HEK293 (cell line): ENCODE measurements around the gene ARL4A.

Experiments
- CTCF ChIA-PET: fragments of 350-600 bp; formaldehyde crosslinking; extraction: SDS; loops from one replicate; lab custom pipeline; 2021; ENCODE audit warnings: antibody characterized with exemption; lab: Yijun Ruan, JAX
- POLR2A ChIA-PET: fragments of 300-600 bp; formaldehyde crosslinking; extraction: SDS; loops from one replicate; lab custom pipeline; 2020; ENCODE audit warnings: antibody characterized with exemption, inconsistent platforms; lab: Yijun Ruan, JAX
- H3K27ac ChIP-seq: fragments of 200-500 bp; sonication (Bioruptor generic); 2 replicates; pipeline ENCODE4 v1.5.1; 2014; ENCODE audit warnings: low read depth, low read length, control low read depth, inconsistent platforms; ENCODE audit errors: extremely low read depth
- H3K36me3 ChIP-seq, 2 experiments: fragments of 200-500 bp in 1 of 2; sonication (Bioruptor generic) in 1 of 2; 1 replicate in 1 of 2; 2 replicates in 1 of 2; pipeline ENCODE4 v1.5.1; 2014 to 2017; ENCODE audit warnings: inconsistent platforms in 2 of 2, low read length in 2 of 2; ENCODE audit not compliant: control insufficient read depth in 2 of 2, insufficient read depth in 1 of 2
- H3K4me1 ChIP-seq: fragments of 200-500 bp; sonication (Bioruptor generic); 2 replicates; pipeline ENCODE4 v1.5.1; 2014; ENCODE audit warnings: mild to moderate bottlenecking, low read length, inconsistent platforms; ENCODE audit not compliant: control insufficient read depth, insufficient read depth
- H3K4me3 ChIP-seq: 2 replicates; pipeline ENCODE4 v1.5.1; 2011; ENCODE audit warnings: low read depth, mild to moderate bottlenecking, control low read depth, low read length, moderate library complexity
- H3K9me3 ChIP-seq: fragments of 200-500 bp; sonication (Bioruptor generic); 2 replicates; pipeline ENCODE4 v1.5.1; 2014; ENCODE audit warnings: low read depth, low read length, inconsistent platforms; ENCODE audit not compliant: control insufficient read depth, insufficient read depth
- GLI4 ChIP-seq: fragments of 450-650 bp; formaldehyde crosslinking; IDR thresholded peaks from 2 replicates; pipeline ENCODE4 v1.5.1; 2016; ENCODE audit warnings: missing biosample characterization, missing genetic modification characterization
- KLF9 ChIP-seq: fragments of 450-650 bp; formaldehyde crosslinking; IDR thresholded peaks from 2 replicates; pipeline ENCODE4 v1.5.1; 2016; ENCODE audit warnings: missing biosample characterization, missing genetic modification characterization, low read depth
- MYNN ChIP-seq: fragments of 450-650 bp; formaldehyde crosslinking; IDR thresholded peaks from 2 replicates; pipeline ENCODE4 v1.5.1; 2016; ENCODE audit warnings: missing biosample characterization, missing genetic modification characterization, borderline replicate concordance
- REPIN1 ChIP-seq: fragments of 450-650 bp; formaldehyde crosslinking; IDR thresholded peaks from 2 replicates; pipeline ENCODE4 v1.5.1; 2017; ENCODE audit warnings: missing biosample characterization, missing genetic modification characterization, low read depth
- SP3 ChIP-seq: fragments of 450-650 bp; formaldehyde crosslinking; IDR thresholded peaks from 2 replicates; pipeline ENCODE4 v1.5.1; 2016; ENCODE audit warnings: missing biosample characterization, missing genetic modification characterization
- SP7 ChIP-seq: fragments of 450-650 bp; formaldehyde crosslinking; IDR thresholded peaks from 2 replicates; pipeline ENCODE4 v1.5.1; 2016; ENCODE audit warnings: missing biosample characterization, missing genetic modification characterization
- ZBTB17 ChIP-seq: fragments of 450-650 bp; formaldehyde crosslinking; IDR thresholded peaks from 2 replicates; pipeline ENCODE4 v1.5.1; 2016; ENCODE audit warnings: missing biosample characterization, missing genetic modification characterization
- ZBTB7A ChIP-seq: fragments of 450-650 bp; formaldehyde crosslinking; IDR thresholded peaks from 2 replicates; pipeline ENCODE4 v1.5.1; 2016; ENCODE audit warnings: low read depth, missing biosample characterization, missing genetic modification characterization
- ZEB2 ChIP-seq: fragments of 450-650 bp; formaldehyde crosslinking; IDR thresholded peaks from 2 replicates; pipeline ENCODE4 v1.5.1; 2016; ENCODE audit warnings: missing biosample characterization, missing genetic modification characterization
- ZIC2 ChIP-seq: fragments of 450-650 bp; formaldehyde crosslinking; IDR thresholded peaks from 2 replicates; pipeline ENCODE4 v1.5.1; 2016; ENCODE audit warnings: missing biosample characterization, missing genetic modification characterization
- ZNF211 ChIP-seq: fragments of 450-650 bp; formaldehyde crosslinking; IDR thresholded peaks from 2 replicates; pipeline ENCODE4 v1.5.1; 2016; ENCODE audit warnings: low read depth, missing biosample characterization, missing genetic modification characterization
- ZNF214 ChIP-seq: fragments of 450-650 bp; formaldehyde crosslinking; IDR thresholded peaks from 2 replicates; pipeline ENCODE4 v1.5.1; 2017; ENCODE audit warnings: missing biosample characterization, mild to moderate bottlenecking, missing genetic modification characterization, borderline replicate concordance
- ZNF223 ChIP-seq: fragments of 450-650 bp; formaldehyde crosslinking; IDR thresholded peaks from 2 replicates; pipeline ENCODE4 v1.5.1; 2016; ENCODE audit warnings: missing biosample characterization, missing genetic modification characterization
- ZNF23 ChIP-seq: fragments of 450-650 bp; formaldehyde crosslinking; IDR thresholded peaks from 2 replicates; pipeline ENCODE4 v1.5.1; 2016; ENCODE audit warnings: missing biosample characterization, missing genetic modification characterization, borderline replicate concordance
- ZNF292 ChIP-seq: fragments of 450-650 bp; formaldehyde crosslinking; IDR thresholded peaks from 2 replicates; pipeline ENCODE4 v1.5.1; 2016; ENCODE audit warnings: low read depth, missing biosample characterization, missing genetic modification characterization, borderline replicate concordance
- ZNF335 ChIP-seq: fragments of 450-650 bp; formaldehyde crosslinking; conservative IDR thresholded peaks from 2 replicates; pipeline ENCODE4 v1.5.1; 2016; ENCODE audit warnings: missing biosample characterization, missing genetic modification characterization
- ZNF433 ChIP-seq: fragments of 450-650 bp; formaldehyde crosslinking; IDR thresholded peaks from 2 replicates; pipeline ENCODE4 v1.5.1; 2016; ENCODE audit warnings: missing biosample characterization, missing genetic modification characterization, low read depth
- ZNF510 ChIP-seq: fragments of 450-650 bp; formaldehyde crosslinking; IDR thresholded peaks from 2 replicates; pipeline ENCODE4 v1.5.1; 2018; ENCODE audit warnings: mild to moderate bottlenecking, missing genetic modification characterization, missing biosample characterization; ENCODE audit not compliant: insufficient replicate concordance
- ZNF623 ChIP-seq: fragments of 450-650 bp; formaldehyde crosslinking; IDR thresholded peaks from 2 replicates; pipeline ENCODE4 v1.5.1; 2016; ENCODE audit warnings: missing biosample characterization, missing genetic modification characterization
- ZNF791 ChIP-seq: fragments of 450-650 bp; formaldehyde crosslinking; IDR thresholded peaks from 2 replicates; pipeline ENCODE4 v1.5.1; 2016; ENCODE audit warnings: missing biosample characterization, missing genetic modification characterization
- TF ChIP-seq, protein P1 (sequence below): fragments of 450-650 bp; formaldehyde crosslinking; IDR thresholded peaks from 2 replicates; pipeline ENCODE4 v1.5.1; 2016; ENCODE audit warnings: missing biosample characterization, missing genetic modification characterization, borderline replicate concordance
- TF ChIP-seq, protein P2 (sequence below): fragments of 450-650 bp; formaldehyde crosslinking; IDR thresholded peaks from 2 replicates; pipeline ENCODE4 v1.5.1; 2016; ENCODE audit warnings: missing biosample characterization, missing genetic modification characterization

The ARL4A gene

DNA sequence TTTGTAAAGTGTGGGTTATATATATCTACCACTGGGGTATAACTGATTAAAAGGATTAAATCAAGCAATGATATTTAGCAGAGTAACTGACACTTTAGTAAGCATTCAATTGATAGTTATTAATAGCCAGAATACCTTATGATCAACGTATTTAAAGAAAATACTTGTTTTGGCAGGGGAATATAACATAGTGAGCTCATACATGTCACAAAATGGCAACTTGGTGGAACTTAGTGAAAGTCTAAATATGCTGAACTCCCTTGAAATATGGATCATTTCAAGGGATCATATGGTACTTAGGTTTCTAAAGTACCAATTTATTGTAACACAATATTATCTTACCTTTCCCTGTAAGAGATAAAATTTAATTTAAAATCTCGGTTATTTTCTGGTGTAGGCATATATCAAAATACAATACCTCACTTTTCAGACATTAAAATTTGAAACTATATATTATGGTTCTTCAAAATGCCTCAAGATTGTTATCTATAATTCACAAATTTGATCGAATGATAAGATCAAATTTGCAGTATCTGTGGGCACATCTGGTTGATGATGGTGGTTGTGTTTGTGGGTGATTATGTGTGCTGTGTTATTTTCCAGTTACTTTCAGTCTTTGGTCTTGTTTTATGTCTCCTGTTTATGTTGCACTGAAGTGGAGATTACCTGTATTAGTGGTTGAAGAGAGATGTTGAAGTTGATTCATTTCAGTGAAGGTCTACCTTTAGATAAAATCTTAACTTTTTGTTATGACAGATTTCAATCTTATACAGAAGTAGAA is 5.2 kb downstream of the ARL4A start:
- Histone ChIP-seq H3K36me3 (no peaks in the 10 kb centered on the region), H3K9me3 (no peaks in the 10 kb centered on the region), H3K4me3 (no peak overlapping the region), H3K27ac (no peak overlapping the region), H3K4me1 (no peaks in the 10 kb centered on the region)
- ChIA-PET POLR2A (no interaction called here), CTCF (interaction anchor here (1.0 kb wide), 2 partner anchors 569 to 571 kb away, joined by 3 read pairs; no protein-coding TSS in a partner anchor)
- TF ChIP-seq ZNF335 (tag by site-specific recombination) (no peak), ZNF791 (tag by site-specific recombination) (no peak), ZNF23 (tag by site-specific recombination) (no peak)

DNA sequence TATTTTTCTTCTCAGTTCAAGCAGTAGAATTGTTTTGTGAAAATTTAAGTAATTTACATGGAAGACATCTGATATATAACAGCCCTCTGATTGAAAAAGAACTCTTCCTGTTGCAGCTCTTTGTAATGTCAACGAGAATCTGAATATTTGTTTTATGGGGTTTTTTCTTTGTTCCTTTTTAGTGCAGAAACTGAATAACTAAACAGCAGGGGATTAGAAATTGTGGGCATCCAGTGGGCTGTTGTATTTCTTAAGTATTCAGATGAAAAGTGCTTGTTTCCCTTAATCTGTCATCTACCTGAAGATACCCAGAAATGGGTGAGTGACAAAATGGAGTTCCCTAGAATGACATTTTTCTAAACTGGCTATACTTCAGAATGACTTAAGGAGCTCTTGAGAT is 7.4 kb downstream of the ARL4A start:
- Histone ChIP-seq H3K4me1 (no peaks in the 10 kb centered on the region), H3K27ac (no peak overlapping the region)
- no peak for TF ChIP-seq ZNF211 (tag by site-specific recombination)
- TF ChIP-seq, all 188 proteins: peak for 0
- no peaks in the 10 kb centered on the region for H3K36me3 ChIP-seq
- ChIA-PET POLR2A (no interaction called here), CTCF (interaction anchor here (0.6 to 2.0 kb wide), 2 partner anchors 8 to 568 kb away, joined by 4 to 20 read pairs; partner anchors contain the start of gene ARL4A)
- no peaks in the 10 kb centered on the region for H3K9me3 ChIP-seq
- no peak overlapping the region for H3K4me3 ChIP-seq

DNA sequence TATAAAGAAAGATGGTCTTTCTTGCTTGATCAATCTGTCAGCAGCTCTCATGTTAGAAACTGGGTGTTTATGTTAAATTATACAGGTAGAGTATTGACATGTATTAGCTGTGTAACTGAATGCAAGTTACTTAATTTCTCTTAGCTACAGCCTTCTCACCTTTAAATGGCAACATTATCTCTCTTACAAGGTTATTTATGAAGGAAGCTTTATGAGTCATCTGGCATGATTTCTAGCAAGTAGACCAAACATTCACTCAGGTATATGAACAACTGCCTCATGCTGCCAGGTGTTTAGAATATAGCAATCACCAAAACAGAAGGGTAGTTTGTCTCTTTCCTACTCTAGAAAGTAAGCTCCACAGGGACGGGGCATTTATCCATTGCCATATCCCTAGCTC is 8.5 kb downstream of the ARL4A start:
- ChIA-PET POLR2A (interaction anchor here (1.6 kb wide), 1 partner anchor 9 kb away, joined by 7 read pairs; the partner anchor contains the start of gene ARL4A), CTCF (interaction anchor here (0.5 to 2.0 kb wide), 4 partner anchors 9 to 359 kb away, joined by 3 to 20 read pairs (median 6); partner anchors contain the start of gene ARL4A)
- Histone ChIP-seq H3K4me1 (no peaks in the 10 kb centered on the region), H3K36me3 (no peaks in the 10 kb centered on the region), H3K27ac (no peak overlapping the region), H3K4me3 (no peak overlapping the region), H3K9me3 (no peaks in the 10 kb centered on the region)
- TF ChIP-seq ZNF433 (tag by site-specific recombination) (no peak), ZEB2 (no peak), ZNF510 (no peak), ZBTB7A (tag by site-specific recombination) (no peak), GLI4 (tag by site-specific recombination) (no peak), ZBTB17 (no peak), ZNF223 (tag by site-specific recombination) (no peak), ZIC2 (tag by site-specific recombination) (no peak)

DNA sequence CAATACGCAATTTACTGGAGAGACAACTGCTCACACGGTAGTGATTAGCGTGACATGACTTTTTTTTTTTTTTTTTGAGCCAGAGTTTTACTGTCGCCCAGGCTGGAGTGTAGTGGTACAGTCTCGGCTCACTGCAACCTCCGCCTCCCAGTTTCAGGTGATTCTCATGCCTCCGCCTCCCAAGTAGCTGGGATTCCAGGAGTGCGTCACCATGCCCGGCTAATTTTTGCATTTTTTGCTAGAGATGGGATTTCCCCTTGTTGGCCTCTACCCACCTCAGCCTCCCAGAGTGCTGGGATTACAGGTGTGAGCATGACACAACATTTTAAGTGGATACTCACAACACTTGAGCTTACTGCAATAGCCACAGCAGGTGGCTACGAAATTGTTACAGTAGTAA is 11.9 kb downstream of the ARL4A start:
- CTCF ChIA-PET = no interaction called here
- TF ChIP-seq SP3 (no peak), ZNF623 (no peak), ZNF214 (tag by site-specific recombination) (no peak), KLF9 (no peak), SP7 (tag by site-specific recombination) (no peak), REPIN1 (no peak), MYNN (tag by site-specific recombination) (no peak), ZNF292 (tag by site-specific recombination) (no peak)
- TF ChIP-seq, protein P1, sequence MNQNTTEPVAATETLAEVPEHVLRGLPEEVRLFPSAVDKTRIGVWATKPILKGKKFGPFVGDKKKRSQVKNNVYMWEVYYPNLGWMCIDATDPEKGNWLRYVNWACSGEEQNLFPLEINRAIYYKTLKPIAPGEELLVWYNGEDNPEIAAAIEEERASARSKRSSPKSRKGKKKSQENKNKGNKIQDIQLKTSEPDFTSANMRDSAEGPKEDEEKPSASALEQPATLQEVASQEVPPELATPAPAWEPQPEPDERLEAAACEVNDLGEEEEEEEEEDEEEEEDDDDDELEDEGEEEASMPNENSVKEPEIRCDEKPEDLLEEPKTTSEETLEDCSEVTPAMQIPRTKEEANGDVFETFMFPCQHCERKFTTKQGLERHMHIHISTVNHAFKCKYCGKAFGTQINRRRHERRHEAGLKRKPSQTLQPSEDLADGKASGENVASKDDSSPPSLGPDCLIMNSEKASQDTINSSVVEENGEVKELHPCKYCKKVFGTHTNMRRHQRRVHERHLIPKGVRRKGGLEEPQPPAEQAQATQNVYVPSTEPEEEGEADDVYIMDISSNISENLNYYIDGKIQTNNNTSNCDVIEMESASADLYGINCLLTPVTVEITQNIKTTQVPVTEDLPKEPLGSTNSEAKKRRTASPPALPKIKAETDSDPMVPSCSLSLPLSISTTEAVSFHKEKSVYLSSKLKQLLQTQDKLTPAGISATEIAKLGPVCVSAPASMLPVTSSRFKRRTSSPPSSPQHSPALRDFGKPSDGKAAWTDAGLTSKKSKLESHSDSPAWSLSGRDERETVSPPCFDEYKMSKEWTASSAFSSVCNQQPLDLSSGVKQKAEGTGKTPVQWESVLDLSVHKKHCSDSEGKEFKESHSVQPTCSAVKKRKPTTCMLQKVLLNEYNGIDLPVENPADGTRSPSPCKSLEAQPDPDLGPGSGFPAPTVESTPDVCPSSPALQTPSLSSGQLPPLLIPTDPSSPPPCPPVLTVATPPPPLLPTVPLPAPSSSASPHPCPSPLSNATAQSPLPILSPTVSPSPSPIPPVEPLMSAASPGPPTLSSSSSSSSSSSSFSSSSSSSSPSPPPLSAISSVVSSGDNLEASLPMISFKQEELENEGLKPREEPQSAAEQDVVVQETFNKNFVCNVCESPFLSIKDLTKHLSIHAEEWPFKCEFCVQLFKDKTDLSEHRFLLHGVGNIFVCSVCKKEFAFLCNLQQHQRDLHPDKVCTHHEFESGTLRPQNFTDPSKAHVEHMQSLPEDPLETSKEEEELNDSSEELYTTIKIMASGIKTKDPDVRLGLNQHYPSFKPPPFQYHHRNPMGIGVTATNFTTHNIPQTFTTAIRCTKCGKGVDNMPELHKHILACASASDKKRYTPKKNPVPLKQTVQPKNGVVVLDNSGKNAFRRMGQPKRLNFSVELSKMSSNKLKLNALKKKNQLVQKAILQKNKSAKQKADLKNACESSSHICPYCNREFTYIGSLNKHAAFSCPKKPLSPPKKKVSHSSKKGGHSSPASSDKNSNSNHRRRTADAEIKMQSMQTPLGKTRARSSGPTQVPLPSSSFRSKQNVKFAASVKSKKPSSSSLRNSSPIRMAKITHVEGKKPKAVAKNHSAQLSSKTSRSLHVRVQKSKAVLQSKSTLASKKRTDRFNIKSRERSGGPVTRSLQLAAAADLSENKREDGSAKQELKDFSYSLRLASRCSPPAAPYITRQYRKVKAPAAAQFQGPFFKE (tag by site-specific recombination) = no peak
- TF ChIP-seq, protein P2, sequence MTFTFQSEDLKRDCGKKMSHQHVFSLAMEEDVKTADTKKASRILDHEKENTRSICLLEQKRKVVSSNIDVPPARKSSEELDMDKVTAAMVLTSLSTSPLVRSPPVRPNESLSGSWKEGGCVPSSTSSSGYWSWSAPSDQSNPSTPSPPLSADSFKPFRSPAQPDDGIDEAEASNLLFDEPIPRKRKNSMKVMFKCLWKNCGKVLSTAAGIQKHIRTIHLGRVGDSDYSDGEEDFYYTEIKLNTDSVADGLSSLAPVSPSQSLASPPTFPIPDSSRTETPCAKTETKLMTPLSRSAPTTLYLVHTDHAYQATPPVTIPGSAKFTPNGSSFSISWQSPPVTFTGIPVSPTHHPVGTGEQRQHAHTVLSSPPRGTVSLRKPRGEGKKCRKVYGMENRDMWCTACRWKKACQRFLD = no peak

More for the DNA sequence above, 11.9 kb downstream of the ARL4A start:
- POLR2A ChIA-PET = no interaction called here
- Histone ChIP-seq H3K27ac (no peak overlapping the region), H3K4me1 (no peaks in the 10 kb centered on the region), H3K36me3 (no peaks in the 10 kb centered on the region), H3K4me3 (no peak overlapping the region), H3K9me3 (no peaks in the 10 kb centered on the region)
